Middle frontal gyrus (tissue), 1 donor: ENCODE data around the gene TMED10.

Source experiments
- DNase-seq: peaks from one replicate; pipeline ENCODE4 v3.0.0-alpha.2; 2015; ENCODE audit warnings: low spot score; ENCODE audit errors: extremely low spot score

Gene TMED10

GRCh38 chr14:75088566-75089373 lies 87.6 kb downstream of the TMED10 start:
- DNase-seq = peak; percentile 24

- no peak for DNase-seq
Measured at GRCh38 chr14:75088153-75088552, 88.3 kb downstream of the TMED10 start.

GRCh38 chr14:75084513-75084912 lies 91.9 kb downstream of the TMED10 start:
- no peak for DNase-seq

- DNase-seq = no peak
Measured at GRCh38 chr14:75083271-75083670, 93.1 kb downstream of the TMED10 start.

- DNase-seq = no peak
Measured at GRCh38 chr14:75081660-75082229, 94.7 kb downstream of the TMED10 start.
